A549 (cell line): ENCODE results near the gene IRF4. TPM values are rescaled to one million over a fixed set of nuclear protein-coding genes. Genes with fewer than 3 reads are reported as not detected.

Experiments used
- ATAC-seq, 2 experiments: fragments of 200-7000 bp in 1 of 2; fragments of >200 bp in 1 of 2; cut with Nextera tagmentation in 1 of 2; cut with Tn5 transposase in 1 of 2; 3 replicates each; pipeline versions ENCODE4 v1.8.0 to v1.9.1; 2018 to 2020; ENCODE audit warnings: mild to moderate bottlenecking in 1 of 2, moderate library complexity in 1 of 2
- CTCF ChIA-PET: fragments of 300-600 bp; sonication (Branson Sonifier 250); formaldehyde crosslinking; extraction: SDS; loops from one replicate; lab custom pipeline; 2021; ENCODE audit warnings: antibody characterized with exemption, inconsistent platforms; lab: Yijun Ruan, JAX
- POLR2A ChIA-PET: fragments of 350-600 bp; formaldehyde crosslinking; extraction: SDS; loops from one replicate; lab custom pipeline; 2021; ENCODE audit warnings: antibody characterized with exemption, inconsistent platforms; lab: Yijun Ruan, JAX
- DNase-seq, 2 experiments: peaks; one replicate each; pipeline versions ENCODE4 v3.0.0 to v3.0.0-alpha.2; 2011 to 2016; ENCODE audit warnings: low read depth in 1 of 2, low spot score in 1 of 2
- FAIRE-seq: peaks from 2 replicates; lab custom pipeline; 2011; peaks lifted over from hg19 to GRCh38; lab: Jason Lieb, UNC
- H3K27ac ChIP-seq, 2 experiments: fragments of >200 bp; sonication (Bioruptor Twin); formaldehyde crosslinking; 3 replicates each; pipeline ENCODE4 v1.5.1; 2016 to 2017
- H3K4me1 ChIP-seq: fragments of >200 bp; sonication (Bioruptor Twin); formaldehyde crosslinking; 3 replicates; pipeline ENCODE4 v1.6.1; 2016
- H3K4me2 ChIP-seq: fragments of >200 bp; sonication (Bioruptor Twin); formaldehyde crosslinking; 3 replicates; pipeline ENCODE4 v1.6.1; 2016
- H3K4me3 ChIP-seq: fragments of >200 bp; sonication (Bioruptor Twin); formaldehyde crosslinking; 3 replicates; pipeline ENCODE4 v1.5.1; 2016
- H3K9me3 ChIP-seq: fragments of >200 bp; sonication (Bioruptor Twin); formaldehyde crosslinking; 3 replicates; pipeline ENCODE4 v1.6.1; 2016
- BHLHE40 ChIP-seq: IDR thresholded peaks from 2 replicates; pipeline ENCODE4 v1.6.1; 2012; ENCODE audit warnings: low read depth, low read length, inconsistent platforms
- EHF ChIP-seq: fragments of 250-450 bp; sonication (Bioruptor Pico); IDR thresholded peaks from 2 replicates; pipeline ENCODE4 v1.5.0; 2020; ENCODE audit warnings: mild to moderate bottlenecking
- EHMT2 ChIP-seq: fragments of 200-600 bp; sonication (generic); IDR thresholded peaks from 2 replicates; pipeline ENCODE4 v1.6.1; 2016; ENCODE audit warnings: antibody characterized with exemption, low read depth, mild to moderate bottlenecking, moderate library complexity
- HOXB5 ChIP-seq: fragments of 250-450 bp; sonication (Bioruptor Pico); IDR thresholded peaks from 2 replicates; pipeline ENCODE4 v1.5.0; 2020; ENCODE audit warnings: mild to moderate bottlenecking, moderate library complexity
- JUNB ChIP-seq: fragments of >200 bp; sonication (Bioruptor Twin); formaldehyde crosslinking; IDR thresholded peaks from 2 replicates; pipeline ENCODE4 v1.6.1; 2016
- MAZ ChIP-seq: fragments of 150-350 bp; IDR thresholded peaks from 2 replicates; pipeline ENCODE4 v1.6.1; 2014; ENCODE audit warnings: antibody characterized with exemption, low read depth, low read length, borderline replicate concordance
- NFE2L2 ChIP-seq: fragments of 150-350 bp; conservative IDR thresholded peaks from 2 replicates; pipeline ENCODE4 v1.6.1; 2014; ENCODE audit warnings: low read length
- NPAS2 ChIP-seq: fragments of 250-450 bp; sonication (Bioruptor Pico); IDR thresholded peaks from 2 replicates; pipeline ENCODE4 v1.8.0; 2022; ENCODE audit warnings: mild to moderate bottlenecking, moderate library complexity, borderline replicate concordance
- PBX3 ChIP-seq: IDR thresholded peaks from 2 replicates; pipeline ENCODE4 v1.6.1; 2012
- POLR2AphosphoS2 ChIP-seq: conservative IDR thresholded peaks from 2 replicates; pipeline ENCODE4 v1.6.1; 2012; ENCODE audit warnings: low read length, improper control_type of control experiment, inconsistent platforms
- RCOR1 ChIP-seq: fragments of 150-350 bp; IDR thresholded peaks from 2 replicates; pipeline ENCODE4 v1.6.1; 2014; ENCODE audit warnings: antibody characterized with exemption, low read length, low read depth
- SMC3 ChIP-seq: fragments of >200 bp; sonication (Bioruptor Twin); formaldehyde crosslinking; IDR thresholded peaks from 3 replicates; pipeline ENCODE4 v1.6.1; 2018; ENCODE audit warnings: inconsistent platforms
- SREBF2 ChIP-seq: fragments of 450-650 bp; IDR thresholded peaks from 2 replicates; pipeline ENCODE4 v1.6.1; 2014; ENCODE audit warnings: mild to moderate bottlenecking, moderate library complexity
- TFCP2L1 ChIP-seq: fragments of 250-450 bp; sonication (Bioruptor Pico); IDR thresholded peaks from 2 replicates; pipeline ENCODE4 v1.5.0; 2021; ENCODE audit warnings: mild to moderate bottlenecking
- USF2 ChIP-seq: fragments of 450-650 bp; IDR thresholded peaks from 2 replicates; pipeline ENCODE4 v1.6.1; 2014; ENCODE audit warnings: antibody characterized with exemption
- WGBS: methylation state at CpG from one replicate; pipeline ENCODE4 v1.1.6; 2017; ENCODE audit errors: missing lambda C conversion rate; 5-methylcytosine and 5-hydroxymethylcytosine counted together
- polyA plus RNA-seq, 4 experiments: library from polyadenylated mRNA; depleted of rRNA in 3 of 4; stranded (reverse); fragments of >200 nt; fragmentation: RNase III in 1 of 4; extraction: RNeasy Plus Mini Kit Qiagen cat#74134 plus additional on column Dnase treatment in 1 of 4; gene quantifications; 2 replicates in 3 of 4; 3 replicates in 1 of 4; pipeline ENCODE4 v1.2.3, GENCODE V29; 2011 to 2017
- TF ChIP-seq, protein P1 (sequence below): fragments of >200 bp; sonication (Bioruptor Twin); formaldehyde crosslinking; IDR thresholded peaks from 3 replicates; pipeline ENCODE4 v1.5.1; 2016
- TF ChIP-seq, protein P2 (sequence below): fragments of 200-600 bp; sonication (generic); IDR thresholded peaks from 2 replicates; pipeline ENCODE4 v1.6.1; 2016; ENCODE audit warnings: antibody characterized with exemption, mild to moderate bottlenecking, moderate library complexity
- TF ChIP-seq, protein P3 (sequence below): fragments of >200 bp; sonication (Bioruptor Twin); formaldehyde crosslinking; IDR thresholded peaks from 2 replicates; pipeline ENCODE4 v1.6.1; 2016

IRF4 gene
- polyA plus RNA-seq, 2 of the 4 experiments (the other 2 are of a cell fraction): 0.03 TPM

GRCh38 chr6:410555-411395 lies 19.2 kb downstream of the IRF4 start:
- FAIRE-seq (no peak), DNase-seq (no peak), ATAC-seq (no peak)
- ChIA-PET POLR2A (no interaction called here), CTCF (interaction anchor here (1.2 to 2.6 kb wide), 3 partner anchors 12 to 222 kb away, joined by 3 to 10 read pairs (median 4); no protein-coding TSS in a partner anchor)
- Histone ChIP-seq H3K27ac (no peak overlapping the region), H3K4me2 (no peak overlapping the region), H3K4me3 (no peak overlapping the region), H3K4me1 (no peaks in the 10 kb centered on the region), H3K9me3 (0 out of 3 replicates have a peak, but pooled peaks cover under 1% of the 10 kb centered on the region)
- TF ChIP-seq MAZ: no peak
- no peak for TF ChIP-seq SREBF2
- no peak for TF ChIP-seq JUNB
- no peak for TF ChIP-seq TFCP2L1
- no peak for TF ChIP-seq HOXB5 (CRISPR knock-in tag)
- TF ChIP-seq NFE2L2: no peak
- no peak for TF ChIP-seq USF2
- TF ChIP-seq, protein P1, sequence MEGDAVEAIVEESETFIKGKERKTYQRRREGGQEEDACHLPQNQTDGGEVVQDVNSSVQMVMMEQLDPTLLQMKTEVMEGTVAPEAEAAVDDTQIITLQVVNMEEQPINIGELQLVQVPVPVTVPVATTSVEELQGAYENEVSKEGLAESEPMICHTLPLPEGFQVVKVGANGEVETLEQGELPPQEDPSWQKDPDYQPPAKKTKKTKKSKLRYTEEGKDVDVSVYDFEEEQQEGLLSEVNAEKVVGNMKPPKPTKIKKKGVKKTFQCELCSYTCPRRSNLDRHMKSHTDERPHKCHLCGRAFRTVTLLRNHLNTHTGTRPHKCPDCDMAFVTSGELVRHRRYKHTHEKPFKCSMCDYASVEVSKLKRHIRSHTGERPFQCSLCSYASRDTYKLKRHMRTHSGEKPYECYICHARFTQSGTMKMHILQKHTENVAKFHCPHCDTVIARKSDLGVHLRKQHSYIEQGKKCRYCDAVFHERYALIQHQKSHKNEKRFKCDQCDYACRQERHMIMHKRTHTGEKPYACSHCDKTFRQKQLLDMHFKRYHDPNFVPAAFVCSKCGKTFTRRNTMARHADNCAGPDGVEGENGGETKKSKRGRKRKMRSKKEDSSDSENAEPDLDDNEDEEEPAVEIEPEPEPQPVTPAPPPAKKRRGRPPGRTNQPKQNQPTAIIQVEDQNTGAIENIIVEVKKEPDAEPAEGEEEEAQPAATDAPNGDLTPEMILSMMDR: no peak
- TF ChIP-seq PBX3: no peak
- TF ChIP-seq EHF (CRISPR knock-in tag): no peak
- TF ChIP-seq RCOR1: no peak
- TF ChIP-seq BHLHE40: no peak
- no peak for TF ChIP-seq SMC3
- TF ChIP-seq, protein P2, sequence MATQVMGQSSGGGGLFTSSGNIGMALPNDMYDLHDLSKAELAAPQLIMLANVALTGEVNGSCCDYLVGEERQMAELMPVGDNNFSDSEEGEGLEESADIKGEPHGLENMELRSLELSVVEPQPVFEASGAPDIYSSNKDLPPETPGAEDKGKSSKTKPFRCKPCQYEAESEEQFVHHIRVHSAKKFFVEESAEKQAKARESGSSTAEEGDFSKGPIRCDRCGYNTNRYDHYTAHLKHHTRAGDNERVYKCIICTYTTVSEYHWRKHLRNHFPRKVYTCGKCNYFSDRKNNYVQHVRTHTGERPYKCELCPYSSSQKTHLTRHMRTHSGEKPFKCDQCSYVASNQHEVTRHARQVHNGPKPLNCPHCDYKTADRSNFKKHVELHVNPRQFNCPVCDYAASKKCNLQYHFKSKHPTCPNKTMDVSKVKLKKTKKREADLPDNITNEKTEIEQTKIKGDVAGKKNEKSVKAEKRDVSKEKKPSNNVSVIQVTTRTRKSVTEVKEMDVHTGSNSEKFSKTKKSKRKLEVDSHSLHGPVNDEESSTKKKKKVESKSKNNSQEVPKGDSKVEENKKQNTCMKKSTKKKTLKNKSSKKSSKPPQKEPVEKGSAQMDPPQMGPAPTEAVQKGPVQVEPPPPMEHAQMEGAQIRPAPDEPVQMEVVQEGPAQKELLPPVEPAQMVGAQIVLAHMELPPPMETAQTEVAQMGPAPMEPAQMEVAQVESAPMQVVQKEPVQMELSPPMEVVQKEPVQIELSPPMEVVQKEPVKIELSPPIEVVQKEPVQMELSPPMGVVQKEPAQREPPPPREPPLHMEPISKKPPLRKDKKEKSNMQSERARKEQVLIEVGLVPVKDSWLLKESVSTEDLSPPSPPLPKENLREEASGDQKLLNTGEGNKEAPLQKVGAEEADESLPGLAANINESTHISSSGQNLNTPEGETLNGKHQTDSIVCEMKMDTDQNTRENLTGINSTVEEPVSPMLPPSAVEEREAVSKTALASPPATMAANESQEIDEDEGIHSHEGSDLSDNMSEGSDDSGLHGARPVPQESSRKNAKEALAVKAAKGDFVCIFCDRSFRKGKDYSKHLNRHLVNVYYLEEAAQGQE: no peak
- TF ChIP-seq POLR2AphosphoS2: no peak
- TF ChIP-seq EHMT2: no peak
- TF ChIP-seq, protein P3, sequence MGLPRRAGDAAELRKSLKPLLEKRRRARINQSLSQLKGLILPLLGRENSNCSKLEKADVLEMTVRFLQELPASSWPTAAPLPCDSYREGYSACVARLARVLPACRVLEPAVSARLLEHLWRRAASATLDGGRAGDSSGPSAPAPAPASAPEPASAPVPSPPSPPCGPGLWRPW: no peak
- TF ChIP-seq NPAS2: no peak
- WGBS: 74% methylated on average over 15 of the region's 15 CpGs
